Activated CD4-positive, alpha-beta T cell treated with anti-CD3 and anti-CD28 coated beads for 48 hours (primary cell): Measurements from ENCODE around the gene SRP72.
A peak's percentile ranks its signal among the peaks of the same experiment; 100 is the strongest.
"Not testable (repeated sequence)": the region's sequence is repeated elsewhere in the genome, so short reads cannot be mapped to it uniquely, and the experiment has no call there.

ENCODE experiments used
- DNase-seq: peaks from one replicate; pipeline ENCODE4 v3.0.0-alpha.2; 2020

SRP72 gene, protein sequence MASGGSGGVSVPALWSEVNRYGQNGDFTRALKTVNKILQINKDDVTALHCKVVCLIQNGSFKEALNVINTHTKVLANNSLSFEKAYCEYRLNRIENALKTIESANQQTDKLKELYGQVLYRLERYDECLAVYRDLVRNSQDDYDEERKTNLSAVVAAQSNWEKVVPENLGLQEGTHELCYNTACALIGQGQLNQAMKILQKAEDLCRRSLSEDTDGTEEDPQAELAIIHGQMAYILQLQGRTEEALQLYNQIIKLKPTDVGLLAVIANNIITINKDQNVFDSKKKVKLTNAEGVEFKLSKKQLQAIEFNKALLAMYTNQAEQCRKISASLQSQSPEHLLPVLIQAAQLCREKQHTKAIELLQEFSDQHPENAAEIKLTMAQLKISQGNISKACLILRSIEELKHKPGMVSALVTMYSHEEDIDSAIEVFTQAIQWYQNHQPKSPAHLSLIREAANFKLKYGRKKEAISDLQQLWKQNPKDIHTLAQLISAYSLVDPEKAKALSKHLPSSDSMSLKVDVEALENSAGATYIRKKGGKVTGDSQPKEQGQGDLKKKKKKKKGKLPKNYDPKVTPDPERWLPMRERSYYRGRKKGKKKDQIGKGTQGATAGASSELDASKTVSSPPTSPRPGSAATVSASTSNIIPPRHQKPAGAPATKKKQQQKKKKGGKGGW

GRCh38 chr4:56467284-56468096, at the start of gene SRP72:
Gene SRP72 (plus strand): TSS chr4:56467617. CDS start chr4:56467636, 19 bp downstream.
- DNase-seq = peak; percentile 91

GRCh38 chr4:56424176-56424575, 43.2 kb upstream of the SRP72 start:
- DNase-seq = no peak

- peak; percentile 28 for DNase-seq
These were observed 42.5 kb upstream of the SRP72 start for GRCh38 chr4:56424697-56425514.

GRCh38 chr4:56425518-56425917, 41.9 kb upstream of the SRP72 start:
- no peak for DNase-seq

GRCh38 chr4:56426273-56426672, 41.1 kb upstream of the SRP72 start:
- no peak for DNase-seq

DNA sequence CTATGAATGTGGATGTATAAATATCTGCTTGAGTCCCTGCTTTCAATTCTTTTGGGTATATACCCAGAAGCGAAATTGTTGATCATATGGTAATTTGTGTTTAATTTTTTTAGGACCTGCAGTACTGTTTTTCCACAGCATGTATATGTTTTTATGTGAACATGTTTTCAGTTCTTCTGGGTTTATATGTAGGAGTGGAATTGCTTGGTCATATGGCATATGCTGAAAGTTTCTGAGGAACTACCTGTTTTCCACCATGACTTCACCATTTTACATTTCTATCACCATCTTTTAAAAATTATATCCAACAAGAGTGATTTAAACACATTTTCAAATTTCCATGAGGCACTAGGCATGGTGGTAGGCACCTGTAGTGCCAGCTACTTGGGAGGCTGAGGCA, 40.2 kb upstream of the SRP72 start:
- DNase-seq = no peak

DNA sequence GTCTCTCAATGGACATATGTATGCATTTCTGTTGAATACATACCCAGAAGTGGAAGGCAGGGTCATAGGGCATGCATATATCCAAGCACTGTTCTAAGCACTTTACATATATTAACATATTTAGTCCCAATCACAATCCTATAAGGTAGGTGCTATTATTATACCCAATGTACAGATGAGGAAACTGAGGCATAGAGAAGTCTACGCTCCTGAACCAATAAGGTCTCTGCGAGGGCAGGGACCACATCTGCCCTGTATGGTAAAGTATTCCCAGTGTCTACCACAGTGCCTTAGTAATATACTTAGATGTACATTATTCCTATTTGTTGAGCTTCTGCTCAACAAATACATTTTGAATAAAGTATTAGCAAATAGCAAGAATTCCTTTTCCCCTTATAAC, 37.2 kb upstream of the SRP72 start:
- DNase-seq = no peak

DNA sequence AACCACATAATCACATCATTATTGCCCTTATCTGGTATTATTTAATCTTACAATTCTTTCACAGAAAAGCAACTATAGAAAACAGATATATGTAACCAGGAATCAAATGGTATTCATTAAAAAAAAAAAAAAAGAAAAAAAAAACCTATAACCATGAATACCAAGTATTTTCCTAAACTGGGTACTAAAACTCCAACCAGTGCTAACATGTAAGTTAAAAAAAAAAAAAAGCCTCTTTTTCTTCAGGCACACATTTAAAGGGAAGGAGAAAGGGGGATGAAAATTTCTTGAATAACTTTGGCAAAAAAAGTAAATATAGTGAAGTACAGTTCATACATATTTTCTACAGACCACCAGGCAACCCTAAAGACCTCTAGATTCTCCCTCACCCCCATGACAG, 34.1 kb upstream of the SRP72 start:
- no peak for DNase-seq

DNA sequence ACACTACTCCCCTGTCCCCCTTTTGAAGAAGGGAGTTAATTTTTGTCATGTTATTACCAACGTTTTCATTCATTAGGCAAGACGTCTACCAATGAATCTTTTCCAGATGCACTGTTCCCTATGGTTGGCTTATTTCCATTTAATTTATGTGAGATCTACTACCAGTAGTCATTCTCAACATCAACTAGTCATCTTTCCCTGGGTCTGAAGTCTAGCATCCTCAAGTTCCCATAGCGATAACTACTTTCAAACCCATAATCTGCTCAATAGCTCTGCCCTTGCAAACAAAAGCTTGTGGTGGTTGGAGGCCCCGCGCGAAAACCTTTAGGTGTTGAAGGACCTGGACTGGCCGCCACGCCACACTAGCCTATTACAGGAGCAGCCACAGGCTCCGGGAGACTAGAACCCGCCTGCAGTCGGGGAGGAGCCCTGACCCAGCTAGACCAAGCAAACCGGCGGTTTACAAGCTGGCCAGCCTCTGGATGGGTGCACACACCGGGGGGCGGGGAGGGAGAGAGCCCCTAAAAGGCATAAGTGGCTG, 32.7 kb upstream of the SRP72 start:
- peak; percentile 56 for DNase-seq

DNA sequence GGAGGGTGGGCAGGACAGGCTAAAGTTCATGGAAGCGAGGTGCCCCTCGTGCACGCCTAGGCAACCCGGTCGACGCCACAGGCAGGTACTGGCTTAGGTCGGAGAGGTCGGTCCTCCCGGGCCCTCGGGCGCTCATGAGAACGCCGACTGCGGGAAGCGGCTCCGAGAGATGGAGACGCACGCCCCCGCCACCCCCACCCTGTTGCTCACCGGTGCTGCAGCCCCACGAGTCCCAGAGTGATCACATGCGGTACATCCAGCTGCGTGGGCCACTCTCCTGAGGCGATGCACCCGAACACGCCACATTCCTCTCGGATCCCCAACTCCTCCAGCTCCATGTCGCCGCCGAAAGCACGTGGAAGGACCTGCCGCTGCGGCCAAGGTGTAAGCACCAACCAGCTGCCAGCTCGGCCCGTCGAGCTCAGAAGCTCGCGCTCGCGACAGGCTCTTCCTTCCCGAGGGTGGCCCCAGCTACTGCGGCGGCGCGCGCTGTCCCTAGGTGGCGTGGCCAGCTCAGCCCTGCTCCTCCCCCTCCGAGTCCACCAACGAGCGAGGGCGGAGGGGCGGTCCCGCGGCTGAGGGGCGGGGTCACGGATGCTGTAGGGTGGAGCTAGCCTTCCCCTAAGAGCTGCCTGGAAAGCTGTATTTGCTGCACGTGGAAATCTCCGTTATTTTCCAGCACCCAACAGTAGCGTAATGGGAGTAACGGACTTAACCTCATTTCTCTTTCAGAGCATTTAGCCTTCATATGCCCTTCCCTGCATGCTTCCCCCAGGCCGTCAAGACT, 32.1 kb upstream of the SRP72 start, which contains the start of gene PPAT:
Gene PPAT (minus strand): TSS at position 476 of the 787 bp plus-strand sequence. CDS start 138 bp downstream, at position 338.
- DNase-seq = peak; percentile 99

GRCh38 chr4:56438766-56439165, 28.7 kb upstream of the SRP72 start:
- no peak for DNase-seq

DNA sequence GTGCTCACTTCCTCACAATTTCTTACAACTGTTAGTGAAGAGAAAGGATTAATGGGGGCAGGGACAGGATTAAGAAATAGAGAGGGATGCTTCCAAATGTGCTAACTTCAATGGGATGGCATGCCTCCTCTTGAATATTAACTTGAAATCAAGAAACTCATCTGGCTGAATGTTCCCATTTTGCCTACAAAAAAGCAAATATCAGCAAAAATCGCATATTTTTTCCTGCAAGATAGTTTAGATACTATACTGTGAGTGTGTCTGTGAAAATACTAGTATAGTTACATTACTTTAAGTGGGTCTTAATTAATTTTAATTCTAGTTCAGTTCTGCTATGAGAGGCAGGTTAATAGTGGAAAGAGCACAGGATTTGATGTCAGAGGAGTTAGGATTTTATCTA, 26.4 kb upstream of the SRP72 start:
- DNase-seq = no peak

- DNase-seq = no peak
These were observed 22.7 kb upstream of the SRP72 start for GRCh38 chr4:56444719-56445118.

DNA sequence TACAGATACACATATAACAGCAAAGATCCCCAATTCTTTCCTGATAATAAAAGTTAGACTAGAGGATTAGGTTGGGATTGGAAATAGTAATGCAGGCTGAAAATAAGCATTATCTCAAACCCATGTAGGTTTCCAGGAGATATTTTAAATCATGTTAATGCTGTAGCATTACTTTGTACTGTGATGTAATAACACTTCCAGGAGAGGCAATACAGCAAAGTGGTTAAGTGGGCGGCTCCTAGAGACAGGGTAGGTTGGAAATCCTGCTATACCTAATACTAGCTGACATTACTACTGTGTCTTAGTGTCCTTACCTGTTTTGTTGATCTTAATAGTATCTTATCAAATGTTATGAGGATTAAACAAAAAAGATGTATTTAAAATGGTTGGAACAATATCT, 21.7 kb upstream of the SRP72 start:
- no peak for DNase-seq

DNA sequence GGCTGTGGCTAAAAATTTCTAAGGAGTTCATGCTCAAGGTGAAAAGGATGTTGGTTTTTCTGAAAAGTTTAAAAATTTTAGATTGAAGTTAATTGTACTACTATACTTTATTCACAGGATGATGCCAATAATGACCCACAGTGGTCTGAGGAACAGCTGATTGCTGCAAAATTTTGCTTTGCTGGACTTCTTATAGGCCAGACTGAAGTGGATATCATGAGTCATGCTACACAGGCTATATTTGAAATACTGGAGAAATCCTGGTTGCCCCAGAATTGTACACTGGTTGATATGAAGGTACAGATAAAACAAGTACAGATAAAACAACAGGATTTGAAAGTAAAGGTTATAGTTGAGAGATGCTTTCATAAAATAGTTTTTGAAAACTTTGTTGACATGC, 19.1 kb upstream of the SRP72 start:
- DNase-seq = no peak

GRCh38 chr4:56449475-56449874, 17.9 kb upstream of the SRP72 start:
- not testable (repeated sequence) for DNase-seq

DNA sequence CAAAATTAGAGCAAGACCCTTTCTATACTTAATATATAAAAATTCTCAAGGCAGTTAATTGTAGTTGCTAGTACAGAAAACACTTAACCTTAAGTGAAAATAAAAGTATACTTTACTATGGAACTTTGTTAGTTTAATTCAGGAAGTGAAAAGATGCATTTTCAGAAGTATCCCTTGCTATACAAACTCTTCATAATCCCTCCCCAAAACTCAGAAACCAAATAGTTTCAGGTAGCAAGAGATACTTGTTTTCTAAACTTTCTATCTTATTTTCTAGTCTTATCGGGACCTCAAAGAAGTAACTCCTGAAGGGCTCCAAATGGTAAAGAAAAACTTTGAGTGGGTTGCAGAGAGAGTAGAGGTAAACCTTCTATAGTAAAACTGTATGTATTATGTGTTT, 17.1 kb upstream of the SRP72 start:
- DNase-seq = no peak

DNA sequence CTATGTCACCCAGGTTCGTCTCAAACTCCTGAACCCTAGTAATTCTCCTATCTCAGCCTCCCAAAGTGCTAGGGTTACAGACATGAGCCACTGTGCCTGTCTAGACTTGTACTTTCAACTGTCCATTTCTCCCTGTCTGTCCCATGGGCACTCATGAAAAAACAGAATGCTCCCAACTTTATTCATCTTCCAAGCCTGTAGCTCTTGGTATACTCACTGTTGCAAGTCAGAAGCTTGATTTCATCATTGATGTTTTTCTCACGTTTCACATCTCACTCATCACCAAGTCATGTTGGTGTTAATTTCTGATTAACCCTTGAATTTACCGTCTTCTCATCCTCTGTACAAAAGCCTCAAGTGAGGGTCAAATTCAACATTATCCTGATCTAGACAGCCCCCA, 7.3 kb upstream of the SRP72 start:
- no peak for DNase-seq

DNA sequence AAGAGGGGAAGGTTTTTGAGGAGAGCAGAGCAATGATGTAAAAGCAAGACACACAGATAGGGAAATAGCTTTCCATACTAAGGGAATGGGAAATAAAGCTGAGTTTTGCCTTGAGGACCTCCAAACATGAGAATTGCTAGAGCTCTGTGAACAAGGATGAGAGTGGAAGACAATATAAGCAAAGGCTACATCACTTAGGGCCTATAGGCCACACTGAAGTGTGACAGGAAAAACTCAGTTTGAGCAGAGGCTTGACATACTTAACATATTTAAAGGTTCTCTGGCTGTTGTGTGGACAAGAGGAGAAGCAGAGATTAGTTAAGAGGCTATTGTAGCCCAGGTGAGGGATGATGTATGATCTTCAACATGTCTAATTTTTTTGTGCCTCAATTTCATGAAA, 5.3 kb upstream of the SRP72 start:
- no peak for DNase-seq

DNA sequence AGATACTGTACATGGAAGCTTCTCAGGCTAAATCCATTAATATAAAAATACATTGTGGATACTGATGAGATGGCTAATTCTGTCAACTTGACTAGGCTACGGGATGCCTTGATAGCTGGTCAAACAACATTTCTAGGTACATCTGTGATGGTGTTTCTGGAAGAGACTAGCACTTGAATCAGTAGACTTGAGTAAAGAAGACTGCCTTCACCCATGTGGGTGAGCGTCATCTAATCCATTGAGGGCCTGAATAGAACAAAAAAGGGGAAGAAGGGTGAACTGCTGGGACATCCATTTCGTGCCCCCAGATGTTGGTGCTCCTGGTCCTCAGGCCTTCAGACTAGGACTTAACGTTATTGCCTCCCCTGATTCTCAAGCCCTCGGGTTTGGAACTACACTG, 3.7 kb upstream of the SRP72 start:
- no peak for DNase-seq

- DNase-seq = no peak
These were observed 2.8 kb upstream of the SRP72 start for GRCh38 chr4:56464581-56464980.
